ENCODE data around the gene TTLL6.

The TTLL6 gene

GRCh38 chr17:48738803-48739526, 78.1 kb downstream of the TTLL6 start:
- DNase-seq (ENCODE audit: low read depth in 2 of 2): no peak
- no peak for TF ChIP-seq CTCF (IDR thresholded peaks at IDR 0.05; ENCODE audit: low read depth, low read length)
- H3K4me3 ChIP-seq (replicated peaks in 1 of 2; ENCODE audit: low read depth in 2 of 2, low read length in 2 of 2): no peak overlapping the region

- DNase-seq (ENCODE audit: low read depth in 2 of 2): no peak
- TF ChIP-seq CTCF (IDR thresholded peaks at IDR 0.05; ENCODE audit: low read depth, low read length): no peak
- no peak overlapping the region for H3K4me3 ChIP-seq (replicated peaks in 1 of 2; ENCODE audit: low read depth in 2 of 2, low read length in 2 of 2)
Measured at GRCh38 chr17:48738424-48738802, 78.6 kb downstream of the TTLL6 start.

GRCh38 chr17:48737330-48738043, 79.5 kb downstream of the TTLL6 start:
- no peak for TF ChIP-seq CTCF (IDR thresholded peaks at IDR 0.05; ENCODE audit: low read depth, low read length)
- no peak for DNase-seq (ENCODE audit: low read depth in 2 of 2)
- H3K4me3 ChIP-seq (replicated peaks in 1 of 2; ENCODE audit: low read depth in 2 of 2, low read length in 2 of 2): no peak overlapping the region

- no peak overlapping the region for H3K4me3 ChIP-seq (replicated peaks in 1 of 2; ENCODE audit: low read depth in 2 of 2, low read length in 2 of 2)
- no peak for TF ChIP-seq CTCF (IDR thresholded peaks at IDR 0.05; ENCODE audit: low read depth, low read length)
- DNase-seq (ENCODE audit: low read depth in 2 of 2): no peak
Measured at GRCh38 chr17:48735062-48735351, 82.0 kb downstream of the TTLL6 start.

- no peak overlapping the region for H3K4me3 ChIP-seq (replicated peaks in 1 of 2; ENCODE audit: low read depth in 2 of 2, low read length in 2 of 2)
- DNase-seq (ENCODE audit: low read depth in 2 of 2): no peak
- TF ChIP-seq CTCF (IDR thresholded peaks at IDR 0.05; ENCODE audit: low read depth, low read length): no peak
Measured at GRCh38 chr17:48734333-48735061, 82.5 kb downstream of the TTLL6 start.

GRCh38 chr17:48733632-48734328, 83.2 kb downstream of the TTLL6 start:
- DNase-seq (ENCODE audit: low read depth in 2 of 2): no peak
- TF ChIP-seq CTCF (IDR thresholded peaks at IDR 0.05; ENCODE audit: low read depth, low read length): no peak

More at GRCh38 chr17:48733632-48734328, 83.2 kb downstream of the TTLL6 start:
- H3K4me3 ChIP-seq (replicated peaks in 1 of 2; ENCODE audit: low read depth in 2 of 2, low read length in 2 of 2): no peak overlapping the region

Measured in cardiac fibroblast (primary cell).